A549 treated with Hydrocortisone at 1 μM for 4 hours (cell line): ENCODE results near the gene DTX1. TPM values are rescaled to one million over a fixed set of nuclear protein-coding genes. Genes with fewer than 3 reads are reported as not detected.

Source experiments
- total RNA-seq: library from RNA; stranded (reverse); fragments of 200-300 nt; extraction: Qiagen RNA extraction; gene quantifications from 5 replicates; pipeline ENCODE4 v1.2.3, GENCODE V29; 2022

DTX1 gene
- 0.41 to 0.50 TPM (median 0.45 TPM) in 5 replicates for total RNA-seq

DNA sequence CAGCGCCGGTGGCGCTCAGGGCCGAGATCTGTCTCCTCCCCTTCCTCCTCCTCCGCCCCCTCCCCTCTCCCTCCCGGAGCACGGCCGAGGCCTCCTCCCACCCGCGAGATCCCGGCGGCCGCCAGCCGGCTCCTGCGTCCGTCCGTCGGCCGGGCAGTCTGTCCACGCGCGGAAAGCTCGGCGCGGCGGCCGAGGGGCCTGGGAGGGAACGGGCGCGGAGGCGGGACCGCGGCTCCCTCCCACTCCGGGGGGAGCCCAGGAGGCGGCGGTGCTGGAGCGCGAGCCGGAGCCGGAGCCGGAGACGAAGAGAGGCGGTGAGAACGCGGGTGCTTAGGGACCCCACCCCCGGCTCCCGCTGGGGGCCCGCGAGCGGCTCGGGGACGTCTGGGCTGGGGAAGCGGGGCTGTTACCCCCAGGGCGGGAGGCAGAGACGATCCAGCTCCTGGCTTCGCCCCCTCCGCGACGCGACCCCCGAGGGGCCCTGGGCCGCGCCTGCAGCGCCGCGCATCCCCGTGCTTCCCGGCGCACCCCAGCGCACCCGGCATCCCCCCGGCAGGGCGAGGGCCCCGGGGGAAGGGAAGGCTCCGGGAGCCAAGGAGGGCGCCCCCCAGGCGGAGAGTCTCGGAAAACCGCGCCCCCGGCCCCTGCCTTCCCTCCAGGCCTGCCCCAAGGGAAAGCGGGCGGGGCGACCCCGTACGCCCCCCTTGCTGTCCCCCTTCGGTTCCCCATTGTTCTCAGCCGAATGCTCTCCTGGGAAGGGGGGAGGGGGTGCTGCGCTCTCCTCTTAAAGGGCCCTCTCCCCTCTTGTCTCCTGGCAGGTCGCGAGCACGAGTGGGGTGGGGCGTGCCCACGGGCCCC, at the start of gene DTX1:
Gene DTX1, plus strand, starts transcription at position 100 of the 858 bp plus-strand sequence. CDS start 1,463 bp downstream, outside the sequence.

DNA sequence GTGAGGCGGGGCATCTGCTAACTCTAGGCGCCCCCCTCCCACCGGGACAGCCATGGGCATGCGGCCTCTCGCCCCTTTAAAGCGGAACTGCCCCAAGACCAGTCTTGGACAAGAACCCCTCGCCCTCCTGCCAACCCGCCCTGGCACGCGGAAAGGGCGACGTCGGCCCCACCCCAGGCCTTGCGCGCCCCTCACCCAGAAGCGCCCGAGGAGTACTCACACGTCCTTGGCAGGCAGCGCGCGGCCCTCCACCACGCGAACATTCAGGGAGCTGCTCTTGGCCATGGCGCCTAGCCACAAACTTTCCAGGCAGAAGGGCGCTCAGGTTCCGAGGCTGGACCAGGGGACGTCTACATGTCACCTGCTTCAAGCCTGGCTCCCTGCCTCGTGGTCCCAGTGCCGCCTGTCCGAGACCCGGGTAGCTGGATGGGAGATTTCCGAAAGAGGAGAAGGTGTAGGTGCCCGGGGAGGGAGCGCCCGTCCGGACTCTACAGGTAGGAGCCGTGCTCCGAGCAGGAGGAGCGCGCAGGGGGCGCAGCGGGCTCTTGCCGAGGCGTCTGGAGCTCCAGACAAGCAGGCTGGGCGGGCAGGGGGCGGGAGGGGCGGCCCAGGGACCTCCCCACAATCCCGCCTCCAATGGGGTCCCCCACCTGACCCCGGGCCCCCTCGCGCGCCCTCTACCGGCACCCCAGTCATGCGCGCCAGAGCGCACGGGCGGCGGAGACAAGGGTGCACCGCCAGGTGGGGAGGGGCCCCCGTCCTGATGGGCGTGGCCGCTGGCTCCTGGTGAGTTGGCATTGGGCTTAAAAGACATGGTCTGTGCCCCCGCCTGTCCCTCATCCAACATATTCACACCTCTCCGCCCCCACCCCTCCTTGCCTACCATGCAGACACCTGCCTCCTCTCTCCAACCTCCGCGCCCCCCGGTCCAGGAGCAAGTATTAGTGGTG, 78.9 kb downstream of the DTX1 start, which contains the start of gene RASAL1:
Gene RASAL1, minus strand, starts transcription at position 584 of the 950 bp plus-strand sequence. Its CDS starts 299 bp downstream, at position 285.

Other genes starting within 250 kb of the DTX1 start
- 27.1 to 42.4 TPM (median 35.3 TPM) in 5 replicates for gene OAS1, start 149.8 kb upstream of the DTX1 start, total RNA-seq
- 18.4 to 27.6 TPM (median 23.5 TPM) in 5 replicates for gene OAS3, start 118.3 kb upstream of the DTX1 start, total RNA-seq
- 0.11 to 0.22 TPM (median 0.15 TPM) in 5 replicates for gene OAS2, start 78.2 kb upstream of the DTX1 start, total RNA-seq
- gene RASAL1, start 79.0 kb downstream of the DTX1 start, total RNA-seq = 0.17 to 0.46 TPM (median 0.33 TPM) in 5 replicates
- 0.07 to 0.14 TPM (median 0.09 TPM) in 3 of 5 replicates, not detected in the others for gene CFAP73, start 93.0 kb downstream of the DTX1 start, total RNA-seq
- 60.5 to 82.8 TPM (median 74.0 TPM) in 5 replicates for gene DDX54, start 128.7 kb downstream of the DTX1 start, total RNA-seq
- 26.2 to 32.6 TPM (median 29.6 TPM) in 5 replicates for gene RITA1, start 129.0 kb downstream of the DTX1 start, total RNA-seq
- gene TPCN1, start 164.7 kb downstream of the DTX1 start, total RNA-seq = 16.7 to 21.0 TPM (median 17.6 TPM) in 5 replicates